COR-L47 (cell line): ENCODE results near the gene ZMYND11.
A peak's percentile ranks its signal among the peaks of the same experiment; 100 is the strongest.

Source experiments
- DNase-seq: peaks from one replicate; lab custom pipeline; 2025; lab: John Stamatoyannopoulos, UW

Gene ZMYND11

DNA sequence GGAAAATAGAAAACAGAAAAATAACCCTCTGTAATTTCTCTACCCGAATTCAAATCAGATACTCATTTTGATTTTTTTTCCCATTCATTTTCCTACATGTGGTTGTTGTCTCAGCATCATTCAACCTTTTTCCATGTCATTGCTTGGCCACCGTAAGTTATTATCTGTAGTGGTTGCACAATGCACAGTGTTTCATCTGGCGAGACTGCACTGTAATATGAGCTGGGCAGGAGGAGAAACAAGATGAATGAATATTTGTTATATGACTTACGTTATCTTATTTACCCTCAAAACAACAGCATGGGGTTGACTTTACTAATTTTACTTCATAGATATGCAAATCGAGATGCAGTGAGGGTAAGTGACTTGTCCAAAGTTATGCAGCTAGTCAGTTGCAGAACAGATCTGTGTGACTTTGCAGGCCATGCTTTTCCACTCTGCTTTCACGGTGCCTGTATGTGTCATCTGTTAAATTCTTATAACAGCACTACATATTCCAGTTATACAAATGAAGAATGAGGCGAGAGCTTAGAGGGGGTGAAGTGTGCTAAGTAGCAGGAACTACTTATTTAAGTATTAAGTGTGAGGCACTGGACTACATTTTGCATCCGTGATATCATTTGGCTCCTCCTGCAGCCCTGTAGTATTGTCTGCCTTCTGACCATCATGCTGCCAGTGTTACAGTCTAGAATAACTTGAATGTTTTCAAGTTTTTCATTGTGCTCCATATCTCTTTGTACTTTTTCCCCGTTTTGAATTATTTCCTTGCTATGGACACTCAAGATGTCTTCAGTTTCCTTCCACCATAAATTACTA, 56.7 kb downstream of the ZMYND11 start:
- DNase-seq, result no peak

DNA sequence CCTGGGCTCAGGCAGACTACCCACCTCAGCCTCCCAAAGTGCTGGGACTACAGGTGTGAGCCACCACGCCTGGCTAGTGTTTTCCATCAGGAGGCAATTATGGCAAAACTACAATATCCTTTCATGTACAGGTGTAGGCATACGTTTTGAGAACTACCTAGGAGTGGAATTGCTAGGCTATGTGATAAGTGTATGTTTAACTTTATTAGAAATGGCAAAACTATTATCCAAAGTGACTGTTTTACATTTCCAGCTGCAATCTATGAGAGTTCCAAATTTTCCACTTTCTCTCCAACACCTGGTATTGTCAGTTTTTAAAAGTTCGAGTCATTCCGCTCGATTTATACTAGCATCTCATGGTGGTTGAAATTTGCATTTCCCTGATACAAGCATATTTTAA, 59.0 kb downstream of the ZMYND11 start:
- DNase-seq, result no peak

DNA sequence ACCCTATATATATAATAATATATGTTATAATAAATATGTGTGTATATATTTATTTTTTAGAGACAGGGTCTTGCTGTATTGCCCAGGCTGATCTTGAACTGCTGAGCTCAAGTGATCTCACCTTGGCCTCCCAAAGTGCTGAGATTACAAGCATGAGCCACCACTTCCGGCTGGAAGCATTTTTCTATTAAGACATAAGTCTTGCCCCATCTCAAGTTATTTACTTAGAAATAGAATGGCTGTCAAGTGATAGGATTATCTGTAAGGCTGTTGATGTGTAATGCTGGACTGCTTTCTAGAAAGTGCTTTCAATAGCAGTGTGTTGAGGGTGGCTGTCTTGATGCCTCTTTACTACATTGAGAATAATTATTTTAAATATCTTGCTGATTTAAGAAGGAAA, 65.2 kb downstream of the ZMYND11 start:
- DNase-seq, result no peak

- DNase-seq, result no peak
Measured at GRCh38 chr10:201328-201771, 66.1 kb downstream of the ZMYND11 start.

- DNase-seq, result no peak
Measured at GRCh38 chr10:208616-209015, 73.4 kb downstream of the ZMYND11 start.

DNA sequence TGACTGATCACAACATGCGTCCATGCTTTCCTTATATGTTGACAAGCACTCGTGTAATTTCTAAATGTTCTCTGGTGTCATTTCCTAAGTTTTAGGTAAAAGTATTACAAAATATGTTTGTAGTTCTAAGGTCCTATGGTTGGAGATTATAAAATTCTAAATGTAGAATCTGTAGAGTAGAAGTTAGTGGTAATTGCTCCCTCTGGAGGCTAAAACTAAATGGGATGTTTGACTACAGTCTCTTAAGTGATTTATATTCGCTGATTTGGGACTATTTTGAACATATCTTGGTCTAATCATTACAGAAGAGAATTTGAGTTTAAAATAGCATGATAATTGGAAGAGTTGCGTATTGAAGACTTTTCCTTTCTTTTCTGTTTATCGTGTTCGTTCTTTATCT, 74.1 kb downstream of the ZMYND11 start:
- DNase-seq, result no peak

GRCh38 chr10:210297-210696, 75.0 kb downstream of the ZMYND11 start:
- DNase-seq, result no peak

DNA sequence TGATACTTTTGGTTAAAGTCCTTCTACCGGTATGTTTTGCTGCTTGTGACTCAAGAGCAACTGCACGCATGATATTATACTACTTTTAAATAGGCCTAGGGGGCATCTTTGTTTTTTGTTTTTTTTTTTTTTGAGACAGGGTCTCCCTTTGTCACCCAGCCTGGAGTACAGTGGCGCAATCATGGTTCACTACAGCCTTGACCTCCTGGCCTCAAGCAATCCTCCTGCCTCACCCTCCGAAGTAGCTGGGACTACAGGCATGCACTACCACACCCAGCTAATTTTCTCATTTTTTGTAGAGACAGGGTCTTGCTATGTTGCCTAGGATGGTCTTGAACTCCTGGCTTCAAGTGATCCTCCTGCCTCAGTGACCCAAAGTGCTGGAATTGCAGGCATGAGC, 80.2 kb downstream of the ZMYND11 start:
- no peak for DNase-seq

DNA sequence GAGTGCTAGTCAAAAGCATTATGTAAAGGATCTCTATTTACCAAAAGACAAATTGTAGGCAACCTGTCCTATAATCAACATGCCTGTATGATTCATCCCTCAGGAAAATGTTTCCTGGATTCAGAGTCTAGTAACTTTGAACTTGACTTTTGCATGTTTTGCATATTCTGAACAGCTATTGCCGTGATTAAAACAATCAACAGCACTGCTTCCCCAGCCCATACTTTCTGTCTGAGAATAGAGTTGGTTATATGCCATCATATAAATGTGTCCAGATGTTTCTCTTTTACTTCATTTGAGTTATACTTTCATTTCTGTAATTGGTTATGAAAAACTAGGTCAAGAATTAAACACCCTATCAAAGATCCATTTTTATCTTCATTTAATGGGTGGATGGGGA, 83.5 kb downstream of the ZMYND11 start:
- DNase-seq, result no peak

DNA sequence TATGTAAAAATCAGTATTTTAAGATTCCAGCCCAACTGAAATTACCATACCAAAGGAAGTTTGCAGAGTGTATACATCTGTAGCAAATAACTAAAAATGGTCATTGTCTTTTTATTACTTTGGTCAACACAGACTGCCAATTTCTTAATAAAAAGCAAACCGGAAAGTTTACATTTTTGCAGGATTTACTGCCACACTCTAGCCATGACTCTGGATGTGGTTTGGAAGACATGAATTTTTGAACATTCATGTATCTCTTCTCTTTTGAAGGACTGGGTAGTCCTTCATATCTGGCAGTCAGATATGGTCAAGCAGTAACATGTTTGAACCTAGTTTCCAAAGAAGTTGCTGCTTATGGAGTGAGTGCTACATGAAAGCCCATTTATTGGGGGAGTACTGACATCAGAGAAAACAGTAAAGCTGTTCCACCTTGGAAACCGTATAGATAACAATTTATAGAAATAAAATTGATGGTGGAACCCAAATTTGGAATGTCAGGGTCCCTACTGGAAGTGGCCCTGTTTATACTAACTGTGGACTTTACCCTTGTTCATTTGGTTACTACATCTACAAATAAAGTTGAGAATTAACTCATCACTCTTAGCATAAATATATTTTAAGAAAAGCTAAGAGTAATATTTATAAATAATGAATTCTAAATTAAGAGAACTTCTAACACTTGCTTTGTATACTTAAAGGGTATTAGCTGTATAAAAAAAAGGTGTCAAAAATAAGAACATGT, 84.6 kb downstream of the ZMYND11 start:
- no peak for DNase-seq

DNA sequence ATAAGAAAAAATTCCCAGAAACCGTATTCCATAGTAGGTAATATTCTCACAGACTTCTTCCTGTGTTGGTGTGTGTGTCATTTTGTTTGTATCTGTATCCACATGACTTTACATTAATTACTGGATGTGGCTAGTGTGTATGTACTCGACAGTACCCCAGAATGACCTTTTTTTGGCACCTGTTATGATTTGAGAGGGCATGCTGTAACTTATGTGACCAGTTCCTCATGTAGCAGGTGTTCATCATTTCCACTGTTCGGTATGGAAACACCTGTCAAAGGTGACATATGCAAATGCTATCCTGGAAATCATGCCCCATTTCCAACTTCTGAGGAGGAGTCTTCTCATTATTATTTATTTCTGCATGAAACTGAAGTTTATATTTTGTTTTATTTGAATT, 89.3 kb downstream of the ZMYND11 start:
- no peak for DNase-seq

GRCh38 chr10:226018-226417, 90.8 kb downstream of the ZMYND11 start:
- DNase-seq, result no peak

- no peak for DNase-seq
Measured at GRCh38 chr10:227014-227413, 91.8 kb downstream of the ZMYND11 start.

DNA sequence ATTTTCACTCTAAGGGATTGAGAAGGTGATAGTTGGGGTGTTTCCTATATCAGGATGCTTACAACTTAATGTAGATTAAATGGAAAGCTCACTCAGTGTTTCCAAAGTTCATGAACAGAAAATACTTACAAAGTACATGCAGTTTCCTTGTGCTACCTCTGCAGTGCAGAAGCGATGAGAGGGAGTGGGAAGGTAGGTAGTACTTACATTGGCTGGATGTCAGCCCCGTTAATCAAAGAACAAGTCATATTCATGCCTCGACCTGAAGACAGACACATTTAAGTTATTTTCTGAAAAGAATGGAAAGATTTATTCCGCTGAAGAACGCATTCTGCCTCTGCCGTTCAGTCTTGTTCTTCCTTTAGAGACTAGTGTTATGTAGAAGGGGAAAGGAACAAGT, 93.1 kb downstream of the ZMYND11 start:
- no peak for DNase-seq

GRCh38 chr10:230758-231157, 95.5 kb downstream of the ZMYND11 start:
- no peak for DNase-seq

GRCh38 chr10:232061-232460, 96.8 kb downstream of the ZMYND11 start:
- no peak for DNase-seq

DNA sequence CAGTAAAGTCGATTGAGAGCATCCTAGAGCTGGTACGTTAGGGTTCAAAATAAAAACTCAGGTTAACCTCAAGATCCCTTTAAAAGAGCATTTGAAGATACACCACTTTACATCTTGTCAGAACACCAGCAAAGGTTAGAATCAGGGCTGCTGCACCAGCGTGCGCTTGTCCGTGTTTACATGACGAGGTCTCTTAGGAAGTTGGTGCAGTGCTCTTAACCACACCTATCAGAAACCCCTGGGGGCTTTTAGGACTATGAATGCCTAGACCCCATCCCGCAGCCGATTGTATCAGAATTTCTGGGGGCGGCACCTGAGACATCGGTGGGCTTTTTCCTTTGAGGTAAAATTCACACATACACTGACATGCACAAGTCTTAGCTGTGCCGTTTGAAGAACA, 97.6 kb downstream of the ZMYND11 start:
- no peak for DNase-seq

DNA sequence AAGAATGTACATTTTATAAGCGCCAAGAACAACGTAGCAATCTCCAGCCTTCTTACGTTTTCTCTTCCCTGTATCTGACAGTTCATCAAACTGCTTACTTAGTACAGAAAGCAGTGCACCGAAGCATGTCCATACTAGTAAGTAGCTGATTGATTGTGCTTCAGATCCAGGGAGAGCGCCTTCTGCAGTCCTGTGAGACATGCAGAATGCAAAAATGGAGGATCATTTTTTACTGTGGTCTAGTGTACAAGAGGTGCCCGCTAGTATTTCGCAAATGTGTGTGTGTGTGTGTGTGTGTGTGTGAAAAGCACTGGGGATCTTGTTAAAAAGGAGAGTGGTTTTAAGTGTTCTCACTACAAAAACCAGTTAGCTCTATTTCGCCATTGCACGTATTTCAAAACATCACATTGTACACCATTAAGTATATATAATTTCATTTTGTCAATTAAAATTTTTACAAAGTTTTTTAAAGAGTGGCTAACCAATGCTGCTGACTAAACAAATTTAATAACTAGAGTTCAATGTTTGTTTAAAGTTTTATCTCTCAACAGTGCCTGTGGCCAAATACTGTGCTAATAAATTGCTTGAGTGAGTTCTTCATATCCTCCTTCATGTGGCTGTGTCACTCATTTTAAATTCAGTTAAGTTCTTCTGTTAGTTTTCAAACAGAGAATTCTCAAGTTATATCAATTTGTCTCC, 99.6 kb downstream of the ZMYND11 start:
- DNase-seq, result no peak

GRCh38 chr10:235915-236314, 100.7 kb downstream of the ZMYND11 start:
- DNase-seq, result no peak

DNA sequence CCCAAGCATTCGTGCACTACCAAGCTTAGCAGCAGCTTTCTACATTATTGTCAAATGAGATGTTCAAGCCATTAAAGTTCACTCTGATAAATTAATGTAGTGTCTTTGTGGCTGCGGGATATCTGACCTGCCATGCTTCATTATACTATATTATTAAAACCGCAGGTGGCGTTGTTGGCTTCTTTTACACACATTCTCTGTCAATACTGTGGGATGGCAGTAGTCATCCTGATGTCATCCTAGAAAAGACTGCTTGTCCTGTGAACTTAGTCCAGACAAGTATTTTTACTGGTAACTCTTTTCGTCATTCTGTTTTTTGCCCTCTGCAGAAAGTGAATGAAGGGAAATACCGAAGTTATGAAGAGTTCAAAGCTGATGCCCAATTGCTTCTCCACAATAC, 103.9 kb downstream of the ZMYND11 start:
- peak; percentile 28 for DNase-seq

- no peak for DNase-seq
Measured at GRCh38 chr10:241451-241850, 106.2 kb downstream of the ZMYND11 start.

GRCh38 chr10:241966-242643, 106.8 kb downstream of the ZMYND11 start:
- no peak for DNase-seq
